ENCODE data around the gene OSBPL5.

Gene OSBPL5, protein sequence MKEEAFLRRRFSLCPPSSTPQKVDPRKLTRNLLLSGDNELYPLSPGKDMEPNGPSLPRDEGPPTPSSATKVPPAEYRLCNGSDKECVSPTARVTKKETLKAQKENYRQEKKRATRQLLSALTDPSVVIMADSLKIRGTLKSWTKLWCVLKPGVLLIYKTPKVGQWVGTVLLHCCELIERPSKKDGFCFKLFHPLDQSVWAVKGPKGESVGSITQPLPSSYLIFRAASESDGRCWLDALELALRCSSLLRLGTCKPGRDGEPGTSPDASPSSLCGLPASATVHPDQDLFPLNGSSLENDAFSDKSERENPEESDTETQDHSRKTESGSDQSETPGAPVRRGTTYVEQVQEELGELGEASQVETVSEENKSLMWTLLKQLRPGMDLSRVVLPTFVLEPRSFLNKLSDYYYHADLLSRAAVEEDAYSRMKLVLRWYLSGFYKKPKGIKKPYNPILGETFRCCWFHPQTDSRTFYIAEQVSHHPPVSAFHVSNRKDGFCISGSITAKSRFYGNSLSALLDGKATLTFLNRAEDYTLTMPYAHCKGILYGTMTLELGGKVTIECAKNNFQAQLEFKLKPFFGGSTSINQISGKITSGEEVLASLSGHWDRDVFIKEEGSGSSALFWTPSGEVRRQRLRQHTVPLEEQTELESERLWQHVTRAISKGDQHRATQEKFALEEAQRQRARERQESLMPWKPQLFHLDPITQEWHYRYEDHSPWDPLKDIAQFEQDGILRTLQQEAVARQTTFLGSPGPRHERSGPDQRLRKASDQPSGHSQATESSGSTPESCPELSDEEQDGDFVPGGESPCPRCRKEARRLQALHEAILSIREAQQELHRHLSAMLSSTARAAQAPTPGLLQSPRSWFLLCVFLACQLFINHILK

DNA sequence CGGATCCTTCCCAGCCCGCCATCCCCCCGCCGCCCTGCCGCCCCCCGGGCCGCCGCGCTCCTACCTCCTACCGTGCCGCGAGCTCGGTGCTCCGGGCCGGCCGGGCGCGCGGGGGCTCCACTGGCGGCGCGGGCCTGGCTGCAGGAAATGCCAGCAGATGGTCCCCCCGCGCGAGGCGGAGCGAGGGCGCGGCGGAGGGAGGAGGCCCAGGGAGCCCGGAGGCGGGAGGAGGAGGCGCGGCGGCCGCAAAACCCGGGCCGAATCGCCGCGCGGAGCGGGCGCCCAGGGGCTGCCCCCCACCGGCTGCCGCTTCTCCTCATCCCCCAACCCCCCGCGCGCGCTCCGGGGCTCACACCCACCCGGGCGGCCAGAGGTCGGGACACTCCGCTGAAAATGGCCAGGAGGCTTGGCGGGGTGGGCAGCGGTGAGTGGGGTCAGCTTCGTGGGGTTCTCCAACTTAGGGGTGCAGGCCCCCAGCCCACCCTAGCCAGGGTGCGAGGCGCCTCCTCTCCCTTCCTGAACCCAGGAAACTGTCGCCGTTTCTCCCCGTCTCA is at the start of gene OSBPL5:
Gene OSBPL5, minus strand, starts transcription at position 159 of the 554 bp plus-strand sequence. CDS start 36,162 bp downstream, outside the sequence.
- DNase-seq (ENCODE audit: low spot score): no peak
- TF ChIP-seq, protein P1, sequence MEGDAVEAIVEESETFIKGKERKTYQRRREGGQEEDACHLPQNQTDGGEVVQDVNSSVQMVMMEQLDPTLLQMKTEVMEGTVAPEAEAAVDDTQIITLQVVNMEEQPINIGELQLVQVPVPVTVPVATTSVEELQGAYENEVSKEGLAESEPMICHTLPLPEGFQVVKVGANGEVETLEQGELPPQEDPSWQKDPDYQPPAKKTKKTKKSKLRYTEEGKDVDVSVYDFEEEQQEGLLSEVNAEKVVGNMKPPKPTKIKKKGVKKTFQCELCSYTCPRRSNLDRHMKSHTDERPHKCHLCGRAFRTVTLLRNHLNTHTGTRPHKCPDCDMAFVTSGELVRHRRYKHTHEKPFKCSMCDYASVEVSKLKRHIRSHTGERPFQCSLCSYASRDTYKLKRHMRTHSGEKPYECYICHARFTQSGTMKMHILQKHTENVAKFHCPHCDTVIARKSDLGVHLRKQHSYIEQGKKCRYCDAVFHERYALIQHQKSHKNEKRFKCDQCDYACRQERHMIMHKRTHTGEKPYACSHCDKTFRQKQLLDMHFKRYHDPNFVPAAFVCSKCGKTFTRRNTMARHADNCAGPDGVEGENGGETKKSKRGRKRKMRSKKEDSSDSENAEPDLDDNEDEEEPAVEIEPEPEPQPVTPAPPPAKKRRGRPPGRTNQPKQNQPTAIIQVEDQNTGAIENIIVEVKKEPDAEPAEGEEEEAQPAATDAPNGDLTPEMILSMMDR (IDR thresholded peaks at IDR 0.05; ENCODE audit: extremely low read depth, insufficient read depth, missing control alignments): no peak
- in situ Hi-C loops (cut with MboI; ENCODE audit: low pct_unique_long_range_greater_than_20kb, low sequenced_read_pairs, unreplicated experiment): no loop called here

DNA sequence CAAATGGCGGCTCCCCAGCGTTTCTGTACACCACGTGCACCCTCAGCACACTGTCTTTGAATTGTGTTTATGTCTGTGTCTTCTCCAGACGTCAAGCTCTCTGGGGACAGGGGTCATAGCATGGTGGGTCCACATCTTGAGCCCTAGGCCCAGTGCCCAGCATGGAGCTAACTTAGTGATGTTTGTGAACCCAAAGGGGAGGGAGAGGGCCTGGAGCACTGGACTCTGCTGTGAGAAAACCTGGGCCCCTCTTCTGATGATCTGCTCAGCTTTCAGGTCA is 49.2 kb upstream of the OSBPL5 start:
- in situ Hi-C loops (cut with MboI; ENCODE audit: low pct_unique_long_range_greater_than_20kb, low sequenced_read_pairs, unreplicated experiment): no loop called here
- TF ChIP-seq, protein P1 (IDR thresholded peaks at IDR 0.05; ENCODE audit: extremely low read depth, insufficient read depth, missing control alignments): no peak
- DNase-seq (ENCODE audit: low spot score): no peak

DNA sequence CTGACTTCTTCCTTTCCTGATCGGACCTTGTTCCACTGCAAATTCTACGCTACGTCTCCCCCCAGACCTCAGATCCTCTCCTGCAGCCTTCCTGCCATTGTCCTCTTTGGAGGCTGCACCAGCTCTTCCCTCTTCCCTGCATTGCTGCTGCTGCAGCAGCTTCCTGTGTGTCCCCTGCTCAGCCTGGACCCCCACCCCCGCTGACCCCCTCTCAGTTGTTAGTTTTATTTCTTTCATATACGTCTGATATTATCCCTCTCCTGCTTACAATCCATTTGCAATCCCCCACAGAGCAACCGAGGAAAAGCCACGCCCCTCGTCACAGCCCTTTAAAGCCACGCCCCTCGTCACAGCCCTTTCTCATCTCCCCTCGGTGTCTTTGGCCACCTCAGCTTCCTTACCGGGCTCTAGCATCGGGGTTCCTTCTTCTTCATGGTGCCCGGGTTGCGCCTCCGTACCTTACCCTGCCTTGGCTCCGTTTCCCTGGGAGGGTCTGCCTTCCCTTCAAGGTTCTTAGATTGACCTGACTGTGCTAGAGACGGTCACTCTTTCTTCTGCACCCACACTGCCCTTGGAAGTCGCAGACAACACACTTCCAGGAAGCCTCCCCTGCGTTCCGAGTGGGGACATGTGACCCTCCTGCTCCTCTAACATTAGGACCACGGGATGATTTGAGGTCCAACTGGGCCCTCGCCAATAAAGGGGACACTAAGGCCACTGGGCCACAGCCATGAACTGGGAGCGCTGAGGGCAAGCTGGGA is 48.7 kb upstream of the OSBPL5 start:
- no peak for DNase-seq (ENCODE audit: low spot score)
- in situ Hi-C loops (cut with MboI; ENCODE audit: low pct_unique_long_range_greater_than_20kb, low sequenced_read_pairs, unreplicated experiment): no loop called here
- TF ChIP-seq, protein P1 (IDR thresholded peaks at IDR 0.05; ENCODE audit: extremely low read depth, insufficient read depth, missing control alignments): no peak

DNA sequence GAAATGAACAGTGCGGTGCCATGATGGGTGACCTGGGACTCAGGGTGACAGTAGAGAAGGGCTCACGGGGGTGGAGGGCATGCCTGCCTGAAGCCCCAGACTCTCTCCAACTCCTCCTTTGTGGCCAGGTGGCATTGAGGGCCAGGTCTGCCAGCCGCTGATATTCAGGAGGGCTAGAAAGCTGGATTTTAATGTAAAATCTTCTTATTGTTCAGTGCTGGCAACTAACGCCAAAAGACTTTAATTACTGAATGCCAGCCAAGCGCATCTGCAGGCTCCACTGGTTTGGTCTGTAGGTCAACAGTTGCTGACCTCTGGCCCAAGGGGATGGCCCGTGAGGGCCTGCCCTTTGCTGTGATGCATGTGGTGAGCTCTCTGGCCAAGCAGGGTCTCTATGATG is 43.2 kb upstream of the OSBPL5 start:
- TF ChIP-seq, protein P1 (IDR thresholded peaks at IDR 0.05; ENCODE audit: extremely low read depth, insufficient read depth, missing control alignments): no peak
- in situ Hi-C loops (cut with MboI; ENCODE audit: low pct_unique_long_range_greater_than_20kb, low sequenced_read_pairs, unreplicated experiment): no loop called here
- DNase-seq (ENCODE audit: low spot score): no peak

DNA sequence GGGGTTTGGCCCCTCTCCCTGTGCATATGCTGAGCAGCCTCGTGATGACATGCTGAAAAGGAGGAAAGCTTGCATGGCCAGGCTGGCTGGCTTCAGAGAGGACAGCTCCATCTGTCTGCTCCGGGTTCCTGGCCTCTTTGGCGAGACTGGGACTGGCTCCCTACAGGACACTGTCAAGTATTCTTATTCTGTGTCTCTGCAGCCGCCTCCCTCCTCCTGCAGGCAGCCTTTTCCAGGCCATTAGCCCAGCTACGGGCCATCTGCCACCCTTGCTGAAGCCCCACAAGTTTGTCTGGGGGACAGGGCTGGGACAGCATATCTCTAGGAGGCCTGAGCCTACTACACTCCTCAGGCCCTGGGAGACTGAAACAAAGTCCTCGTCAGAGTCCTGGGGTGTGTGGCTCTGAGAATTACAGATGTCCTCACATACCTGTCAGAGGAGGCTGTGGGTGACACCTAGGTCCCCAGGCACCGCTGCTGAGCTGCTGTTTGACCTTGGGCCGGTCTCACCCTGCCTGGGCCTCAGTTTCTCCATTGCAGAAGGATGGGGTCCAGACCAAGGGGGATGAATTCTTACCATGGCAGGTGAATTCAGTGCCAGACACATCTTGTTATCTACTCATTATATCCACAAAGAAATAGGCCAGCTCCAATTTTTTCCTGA is 42.5 kb upstream of the OSBPL5 start:
- no peak for DNase-seq (ENCODE audit: low spot score)
- in situ Hi-C loops (cut with MboI; ENCODE audit: low pct_unique_long_range_greater_than_20kb, low sequenced_read_pairs, unreplicated experiment): no loop called here
- TF ChIP-seq, protein P1 (IDR thresholded peaks at IDR 0.05; ENCODE audit: extremely low read depth, insufficient read depth, missing control alignments): no peak

DNA sequence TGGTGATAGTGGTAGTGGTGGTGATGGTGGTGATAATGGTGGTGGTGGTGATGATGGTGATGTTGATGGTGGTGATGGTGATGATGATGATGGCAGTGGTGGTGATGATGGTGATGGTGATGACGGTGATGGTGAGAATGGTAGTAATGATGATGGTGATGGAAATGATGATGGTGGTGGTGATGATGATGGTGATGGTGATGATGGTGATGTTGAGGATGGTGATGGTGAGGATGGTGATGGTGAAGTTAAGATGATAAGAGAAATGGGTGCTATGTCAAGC is 41.8 kb upstream of the OSBPL5 start:
- DNase-seq (ENCODE audit: low spot score): no peak
- TF ChIP-seq, protein P1 (IDR thresholded peaks at IDR 0.05; ENCODE audit: extremely low read depth, insufficient read depth, missing control alignments): no peak
- in situ Hi-C loops (cut with MboI; ENCODE audit: low pct_unique_long_range_greater_than_20kb, low sequenced_read_pairs, unreplicated experiment): no loop called here

All from GM13977 (cell line).